Measurements from ENCODE around the gene ZNF3. TPM values are rescaled to one million over a fixed set of nuclear protein-coding genes. Genes with fewer than 3 reads are reported as not detected.

ZNF3 gene
- total and polyA plus RNA-seq, 9 of the 15 experiments (the other 6 are each of a cell fraction or from before 2014, with no cell fraction given): 30.0 to 64.9 (median 51.5) TPM

- TF ChIP-seq RREB1 (CRISPR knock-in tag; IDR thresholded peaks at IDR 0.05) (peak; percentile 82; the same call in 1 of the 2 replicates), RBM34 (IDR thresholded peaks at IDR 0.05; ENCODE audit: borderline replicate concordance, insufficient read depth, low read length) (no peak), ZNF274 (IDR thresholded peaks at IDR 0.05; ENCODE audit: borderline replicate concordance, low read depth, low read length) (no peak), ZNF174 (CRISPR knock-in tag; IDR thresholded peaks at IDR 0.05) (no peak), MBD1 (CRISPR knock-in tag; IDR thresholded peaks at IDR 0.05) (no peak), JUND (IDR thresholded peaks at IDR 0.05; ENCODE audit: borderline replicate concordance, low read depth, low read length) (peak; percentile 9), JUND (tag; IDR thresholded peaks at IDR 0.05; ENCODE audit: borderline replicate concordance, low read depth, low read length) (peak; percentile 45; the same call in 2 of the 3 replicates), BDP1 (IDR thresholded peaks at IDR 0.05; ENCODE audit: insufficient read depth, insufficient read length) (no peak), GABPB2 (CRISPR knock-in tag; conservative IDR thresholded peaks at IDR 0.05) (no peak), MCM2 (IDR thresholded peaks at IDR 0.05; ENCODE audit: low read depth) (no peak), ZBTB9 (CRISPR knock-in tag; IDR thresholded peaks at IDR 0.05) (peak; percentile 87; the same call in 1 of the 2 replicates), ZNF23 (CRISPR knock-in tag; IDR thresholded peaks at IDR 0.05) (no peak)
- TF ChIP-seq, protein P1, sequence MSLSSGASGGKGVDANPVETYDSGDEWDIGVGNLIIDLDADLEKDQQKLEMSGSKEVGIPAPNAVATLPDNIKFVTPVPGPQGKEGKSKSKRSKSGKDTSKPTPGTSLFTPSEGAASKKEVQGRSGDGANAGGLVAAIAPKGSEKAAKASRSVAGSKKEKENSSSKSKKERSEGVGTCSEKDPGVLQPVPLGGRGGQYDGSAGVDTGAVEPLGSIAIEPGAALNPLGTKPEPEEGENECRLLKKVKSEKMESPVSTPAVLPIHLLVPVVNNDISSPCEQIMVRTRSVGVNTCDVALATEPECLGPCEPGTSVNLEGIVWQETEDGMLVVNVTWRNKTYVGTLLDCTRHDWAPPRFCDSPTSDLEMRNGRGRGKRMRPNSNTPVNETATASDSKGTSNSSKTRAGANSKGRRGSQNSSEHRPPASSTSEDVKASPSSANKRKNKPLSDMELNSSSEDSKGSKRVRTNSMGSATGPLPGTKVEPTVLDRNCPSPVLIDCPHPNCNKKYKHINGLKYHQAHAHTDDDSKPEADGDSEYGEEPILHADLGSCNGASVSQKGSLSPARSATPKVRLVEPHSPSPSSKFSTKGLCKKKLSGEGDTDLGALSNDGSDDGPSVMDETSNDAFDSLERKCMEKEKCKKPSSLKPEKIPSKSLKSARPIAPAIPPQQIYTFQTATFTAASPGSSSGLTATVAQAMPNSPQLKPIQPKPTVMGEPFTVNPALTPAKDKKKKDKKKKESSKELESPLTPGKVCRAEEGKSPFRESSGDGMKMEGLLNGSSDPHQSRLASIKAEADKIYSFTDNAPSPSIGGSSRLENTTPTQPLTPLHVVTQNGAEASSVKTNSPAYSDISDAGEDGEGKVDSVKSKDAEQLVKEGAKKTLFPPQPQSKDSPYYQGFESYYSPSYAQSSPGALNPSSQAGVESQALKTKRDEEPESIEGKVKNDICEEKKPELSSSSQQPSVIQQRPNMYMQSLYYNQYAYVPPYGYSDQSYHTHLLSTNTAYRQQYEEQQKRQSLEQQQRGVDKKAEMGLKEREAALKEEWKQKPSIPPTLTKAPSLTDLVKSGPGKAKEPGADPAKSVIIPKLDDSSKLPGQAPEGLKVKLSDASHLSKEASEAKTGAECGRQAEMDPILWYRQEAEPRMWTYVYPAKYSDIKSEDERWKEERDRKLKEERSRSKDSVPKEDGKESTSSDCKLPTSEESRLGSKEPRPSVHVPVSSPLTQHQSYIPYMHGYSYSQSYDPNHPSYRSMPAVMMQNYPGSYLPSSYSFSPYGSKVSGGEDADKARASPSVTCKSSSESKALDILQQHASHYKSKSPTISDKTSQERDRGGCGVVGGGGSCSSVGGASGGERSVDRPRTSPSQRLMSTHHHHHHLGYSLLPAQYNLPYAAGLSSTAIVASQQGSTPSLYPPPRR (CRISPR knock-in tag; IDR thresholded peaks at IDR 0.05; ENCODE audit: borderline replicate concordance): 0 out of 2 replicates have a peak, but pooled peaks have one; percentile 63
Measured at GRCh38 chr7:100088621-100089457, 7.3 kb upstream of the ZNF3 start, which contains the start of gene COPS6 (continued).
